ENCODE measurements around the gene MYO15B. TPM values are rescaled to one million over a fixed set of nuclear protein-coding genes. Genes with fewer than 3 reads are reported as not detected.

MYO15B gene
- total and polyA plus RNA-seq, 2 of the 13 experiments (the other 11 are each of a cell fraction or from before 2014, with no cell fraction given), result 2.8 to 8.1 TPM

- TF ChIP-seq HNF4G (IDR thresholded peaks at IDR 0.05; ENCODE audit: borderline replicate concordance, low read depth, low read length) (0 out of 2 replicates have a peak, but pooled peaks have one; percentile 25), HNF4G (CRISPR knock-in tag; IDR thresholded peaks at IDR 0.05; ENCODE audit: borderline replicate concordance, low read depth) (0 out of 2 replicates have a peak, but pooled peaks have one; percentile 71), SP5 (CRISPR knock-in tag; IDR thresholded peaks at IDR 0.05; ENCODE audit: borderline replicate concordance, low read depth) (peak; percentile 82), ZNF549 (CRISPR knock-in tag; IDR thresholded peaks at IDR 0.05) (no peak), ZNF468 (CRISPR knock-in tag; IDR thresholded peaks at IDR 0.05) (peak; percentile 39; the same call in 1 of the 2 replicates), ZNF782 (CRISPR knock-in tag; IDR thresholded peaks at IDR 0.05; ENCODE audit: borderline replicate concordance) (peak; percentile 98; the same call in 1 of the 2 replicates), PITX1 (CRISPR knock-in tag; IDR thresholded peaks at IDR 0.05) (peak; percentile 86), ZBTB7A (CRISPR knock-in tag; IDR thresholded peaks at IDR 0.05) (peak; percentile 43; the same call in 1 of the 2 replicates), HNRNPLL (IDR thresholded peaks at IDR 0.05; ENCODE audit: low read depth, low read length, poor library complexity, severe bottlenecking) (peak; percentile 41), SYNCRIP (IDR thresholded peaks at IDR 0.05; ENCODE audit: insufficient read depth, low read depth, low read length) (no peak), CTCF (CRISPR knock-in tag; IDR thresholded peaks at IDR 0.05) (peak; percentile 50), MTF2 (CRISPR knock-in tag; IDR thresholded peaks at IDR 0.05; ENCODE audit: borderline replicate concordance) (peak; percentile 88; the same call in 1 of the 2 replicates), ISX (CRISPR knock-in tag; conservative IDR thresholded peaks at IDR 0.05) (0 out of 2 replicates have a peak, but pooled peaks have one; percentile 14), IKZF5 (CRISPR knock-in tag; IDR thresholded peaks at IDR 0.05) (peak; percentile 93; the same call in 1 of the 2 replicates), ZNF567 (CRISPR knock-in tag; IDR thresholded peaks at IDR 0.05; ENCODE audit: borderline replicate concordance) (peak; percentile 96), HHEX (CRISPR knock-in tag; IDR thresholded peaks at IDR 0.05) (0 out of 2 replicates have a peak, but pooled peaks have one; percentile 11), ZBTB37 (CRISPR knock-in tag; IDR thresholded peaks at IDR 0.05) (peak; percentile 98), ZNF20 (CRISPR knock-in tag; IDR thresholded peaks at IDR 0.05) (no peak), ARNT (IDR thresholded peaks at IDR 0.05) (no peak), HDAC1 (CRISPR knock-in tag; IDR thresholded peaks at IDR 0.05) (peak; percentile 97), ZNF451 (CRISPR knock-in tag; IDR thresholded peaks at IDR 0.05) (peak; percentile 80; the same call in 1 of the 2 replicates)
- TF ChIP-seq, protein P1, sequence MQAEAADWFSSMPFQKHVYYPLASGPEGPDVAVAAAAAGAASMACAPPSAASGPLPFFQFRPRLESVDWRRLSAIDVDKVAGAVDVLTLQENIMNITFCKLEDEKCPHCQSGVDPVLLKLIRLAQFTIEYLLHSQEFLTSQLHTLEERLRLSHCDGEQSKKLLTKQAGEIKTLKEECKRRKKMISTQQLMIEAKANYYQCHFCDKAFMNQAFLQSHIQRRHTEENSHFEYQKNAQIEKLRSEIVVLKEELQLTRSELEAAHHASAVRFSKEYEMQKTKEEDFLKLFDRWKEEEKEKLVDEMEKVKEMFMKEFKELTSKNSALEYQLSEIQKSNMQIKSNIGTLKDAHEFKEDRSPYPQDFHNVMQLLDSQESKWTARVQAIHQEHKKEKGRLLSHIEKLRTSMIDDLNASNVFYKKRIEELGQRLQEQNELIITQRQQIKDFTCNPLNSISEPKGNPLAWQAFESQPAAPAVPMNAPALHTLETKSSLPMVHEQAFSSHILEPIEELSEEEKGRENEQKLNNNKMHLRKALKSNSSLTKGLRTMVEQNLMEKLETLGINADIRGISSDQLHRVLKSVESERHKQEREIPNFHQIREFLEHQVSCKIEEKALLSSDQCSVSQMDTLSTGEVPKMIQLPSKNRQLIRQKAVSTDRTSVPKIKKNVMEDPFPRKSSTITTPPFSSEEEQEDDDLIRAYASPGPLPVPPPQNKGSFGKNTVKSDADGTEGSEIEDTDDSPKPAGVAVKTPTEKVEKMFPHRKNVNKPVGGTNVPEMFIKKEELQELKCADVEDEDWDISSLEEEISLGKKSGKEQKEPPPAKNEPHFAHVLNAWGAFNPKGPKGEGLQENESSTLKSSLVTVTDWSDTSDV (CRISPR knock-in tag; IDR thresholded peaks at IDR 0.05), result no peak; the same call in 1 of the 2 replicates
Observed at GRCh38 chr17:75557075-75557851, 30.3 kb upstream of the MYO15B start (continued).

Measured in HepG2 (cell line).